ENCODE measurements around the gene CREBRF.

DNA sequence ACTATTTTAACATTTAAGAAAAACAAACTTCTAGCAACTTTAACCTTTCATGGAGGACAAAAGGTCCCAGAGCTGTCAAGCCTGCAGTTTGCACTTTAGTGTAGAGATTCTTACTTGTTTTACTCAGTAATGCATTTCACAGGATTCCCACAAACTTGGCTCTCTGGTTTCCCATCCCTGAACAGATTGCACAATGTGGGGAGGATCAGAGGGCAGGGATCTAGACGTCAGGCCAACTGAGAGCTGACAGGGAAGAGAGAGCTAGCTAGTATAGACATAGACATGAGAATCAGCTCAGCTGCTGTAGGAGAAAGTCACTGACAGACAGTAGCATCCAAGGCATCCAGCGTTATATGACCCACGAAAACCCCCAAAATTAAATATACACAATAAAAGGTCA is 67.3 kb downstream of the CREBRF start:
- TF ChIP-seq POLR2AphosphoS5 (IDR thresholded peaks at IDR 0.05), result no peak
- TF ChIP-seq, protein P1, sequence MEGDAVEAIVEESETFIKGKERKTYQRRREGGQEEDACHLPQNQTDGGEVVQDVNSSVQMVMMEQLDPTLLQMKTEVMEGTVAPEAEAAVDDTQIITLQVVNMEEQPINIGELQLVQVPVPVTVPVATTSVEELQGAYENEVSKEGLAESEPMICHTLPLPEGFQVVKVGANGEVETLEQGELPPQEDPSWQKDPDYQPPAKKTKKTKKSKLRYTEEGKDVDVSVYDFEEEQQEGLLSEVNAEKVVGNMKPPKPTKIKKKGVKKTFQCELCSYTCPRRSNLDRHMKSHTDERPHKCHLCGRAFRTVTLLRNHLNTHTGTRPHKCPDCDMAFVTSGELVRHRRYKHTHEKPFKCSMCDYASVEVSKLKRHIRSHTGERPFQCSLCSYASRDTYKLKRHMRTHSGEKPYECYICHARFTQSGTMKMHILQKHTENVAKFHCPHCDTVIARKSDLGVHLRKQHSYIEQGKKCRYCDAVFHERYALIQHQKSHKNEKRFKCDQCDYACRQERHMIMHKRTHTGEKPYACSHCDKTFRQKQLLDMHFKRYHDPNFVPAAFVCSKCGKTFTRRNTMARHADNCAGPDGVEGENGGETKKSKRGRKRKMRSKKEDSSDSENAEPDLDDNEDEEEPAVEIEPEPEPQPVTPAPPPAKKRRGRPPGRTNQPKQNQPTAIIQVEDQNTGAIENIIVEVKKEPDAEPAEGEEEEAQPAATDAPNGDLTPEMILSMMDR (IDR thresholded peaks at IDR 0.05), result no peak

All from sigmoid colon (tissue), 4 donors.